Smooth muscle cell (in vitro differentiated cells): ENCODE results near the gene IFNA8. TPM values are rescaled to one million over a fixed set of nuclear protein-coding genes. Genes with fewer than 3 reads are reported as not detected.
A peak's percentile ranks its signal among the peaks of the same experiment; 100 is the strongest.

Experiments used
- DNase-seq: peaks from one replicate; lab custom pipeline; 2025; ENCODE audit not compliant: unreplicated experiment; lab: John Stamatoyannopoulos, UW
- H2AFZ ChIP-seq: fragments of 200-600 bp; sonication (generic); 2 replicates; pipeline ENCODE4 v1.6.0; 2016; ENCODE audit warnings: antibody characterized with exemption, low read depth, mild to moderate bottlenecking
- H3F3A ChIP-seq: fragments of 200-600 bp; sonication (generic); 2 replicates; pipeline ENCODE4 v1.6.0; 2017; ENCODE audit warnings: antibody characterized with exemption, low read depth
- H3K27ac ChIP-seq: fragments of 200-600 bp; sonication (generic); 2 replicates; pipeline ENCODE4 v1.5.1; 2016; ENCODE audit warnings: low read depth, mild to moderate bottlenecking
- H3K27me3 ChIP-seq: fragments of 200-600 bp; sonication (generic); 2 replicates; pipeline ENCODE4 v1.6.1; 2016; ENCODE audit warnings: low read depth, mild to moderate bottlenecking
- H3K36me3 ChIP-seq: fragments of 200-600 bp; sonication (generic); 2 replicates; pipeline ENCODE4 v1.5.1; 2016; ENCODE audit warnings: low read depth
- H3K4me1 ChIP-seq: fragments of 200-600 bp; sonication (generic); 2 replicates; pipeline ENCODE4 v1.5.1; 2016; ENCODE audit warnings: low read depth
- H3K4me2 ChIP-seq: fragments of 200-600 bp; sonication (generic); 2 replicates; pipeline ENCODE4 v1.6.0; 2016; ENCODE audit warnings: mild to moderate bottlenecking
- H3K4me3 ChIP-seq: fragments of 200-600 bp; sonication (generic); 2 replicates; pipeline ENCODE4 v1.5.1; 2016; ENCODE audit warnings: mild to moderate bottlenecking
- H3K79me2 ChIP-seq: fragments of 200-600 bp; sonication (generic); 2 replicates; pipeline ENCODE4 v1.6.0; 2016; ENCODE audit warnings: low read depth, mild to moderate bottlenecking
- H3K9ac ChIP-seq: fragments of 200-600 bp; sonication (generic); 2 replicates; pipeline ENCODE4 v1.6.0; 2016; ENCODE audit warnings: low read depth
- H3K9me3 ChIP-seq: fragments of 200-600 bp; sonication (generic); replicated peaks from 2 replicates; pipeline ENCODE4 v1.5.1; 2016; ENCODE audit warnings: low read depth
- H4K20me1 ChIP-seq: fragments of 200-600 bp; sonication (generic); 2 replicates; pipeline ENCODE4 v1.6.0; 2016; ENCODE audit warnings: low read depth
- CTCF ChIP-seq: fragments of 200-600 bp; sonication (generic); IDR thresholded peaks from 2 replicates; pipeline ENCODE4 v1.5.1; 2017; ENCODE audit warnings: borderline replicate concordance, mild to moderate bottlenecking, antibody characterized with exemption; ENCODE audit not compliant: insufficient read depth, poor library complexity, severe bottlenecking
- WGBS: methylation state at CpG from one replicate; pipeline ENCODE4 v1.1.7; 2016; ENCODE audit warnings: low lambda C conversion rate; 5-methylcytosine and 5-hydroxymethylcytosine counted together
- polyA plus RNA-seq: library from polyadenylated mRNA; unstranded; fragments of >200 nt; fragmentation: Nextera tagmentation; extraction: Ambion mirVana; gene quantifications from 2 replicates; pipeline ENCODE4 v1.2.1, GENCODE V29; 2016
- total RNA-seq: library from RNA; depleted of rRNA; stranded (reverse); fragments of >200 nt; gene quantifications from 2 replicates; pipeline ENCODE4 v1.2.3, GENCODE V29; 2014

Gene IFNA8
- total and polyA plus RNA-seq, 2 experiments from 2014 or later, result not detected

GRCh38 chr9:21392270-21392669 is 16.6 kb upstream of the IFNA8 start:
- no peak overlapping the region for H3K4me2 ChIP-seq
- TF ChIP-seq CTCF, result peak; percentile 24
- H4K20me1 ChIP-seq, result no peaks in the 10 kb centered on the region
- no peaks in the 10 kb centered on the region for H3F3A ChIP-seq
- H3K79me2 ChIP-seq, result no peaks in the 10 kb centered on the region
- WGBS, result 85% methylated on average over 6 of the region's 6 CpGs
- peaks cover 18% of the 10 kb centered on the region for H3K27me3 ChIP-seq
- no peak overlapping the region for H3K9ac ChIP-seq
- H3K4me3 ChIP-seq, result no peak overlapping the region
- no peak for DNase-seq
- no peaks in the 10 kb centered on the region for H3K4me1 ChIP-seq
- H3K9me3 ChIP-seq, result no peaks in the 10 kb centered on the region
- no peak overlapping the region for H3K27ac ChIP-seq
- no peak overlapping the region for H2AFZ ChIP-seq
- no peaks in the 10 kb centered on the region for H3K36me3 ChIP-seq

- no peaks in the 10 kb centered on the region for H3K9me3 ChIP-seq
- no peaks in the 10 kb centered on the region for H3K79me2 ChIP-seq
- H2AFZ ChIP-seq, result peak overlapping the region; percentile 85
- no peaks in the 10 kb centered on the region for H4K20me1 ChIP-seq
- TF ChIP-seq CTCF, result peak; percentile 89
- peak overlapping the region; percentile 92 for H3K4me2 ChIP-seq
- H3K4me3 ChIP-seq, result peak overlapping the region; percentile 84
- H3K27me3 ChIP-seq, result peaks cover 18% of the 10 kb centered on the region
- no peaks in the 10 kb centered on the region for H3F3A ChIP-seq
- H3K4me1 ChIP-seq, result no peaks in the 10 kb centered on the region
- H3K36me3 ChIP-seq, result no peaks in the 10 kb centered on the region
- H3K9ac ChIP-seq, result peak overlapping the region; percentile 51
- H3K27ac ChIP-seq, result no peak overlapping the region
- DNase-seq, result peak; percentile 8
- 9% methylated on average over 40 of the region's 40 CpGs for WGBS
Measured at GRCh38 chr9:21395778-21396717, 12.9 kb upstream of the IFNA8 start.

- Histone ChIP-seq H3K9ac (no peak overlapping the region), H3K4me1 (no peaks in the 10 kb centered on the region), H3K27ac (no peak overlapping the region), H3K4me3 (no peak overlapping the region), H3K9me3 (no peaks in the 10 kb centered on the region), H4K20me1 (no peaks in the 10 kb centered on the region), H3K4me2 (no peak overlapping the region), H2AFZ (no peak overlapping the region), H3K27me3 (peaks cover 25% of the 10 kb centered on the region), H3F3A (no peaks in the 10 kb centered on the region), H3K36me3 (no peaks in the 10 kb centered on the region), H3K79me2 (no peaks in the 10 kb centered on the region)
- no peak for DNase-seq
- WGBS, result 91% methylated on average over 5 of the region's 5 CpGs
- TF ChIP-seq CTCF, result no peak
Measured at GRCh38 chr9:21398955-21399489, 9.9 kb upstream of the IFNA8 start.

DNA sequence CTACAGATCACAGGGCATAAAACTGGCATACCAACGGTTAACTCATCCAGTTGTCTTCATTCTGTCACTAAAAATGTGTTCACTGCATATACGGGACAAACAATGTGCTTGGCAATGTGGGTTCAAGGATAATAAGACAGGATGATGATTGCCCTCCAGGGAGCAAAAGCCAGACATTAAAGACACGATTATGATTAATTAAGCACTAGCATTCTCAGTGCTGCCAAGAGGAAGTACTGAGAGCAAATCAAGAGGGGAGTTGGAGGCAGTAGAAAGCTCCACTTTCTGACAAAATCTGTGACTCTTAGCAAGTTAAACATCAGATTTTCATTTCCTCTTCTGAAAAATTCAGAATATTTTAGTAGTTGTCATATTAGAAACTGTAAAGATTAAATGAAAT is 9.0 kb upstream of the IFNA8 start:
- no peaks in the 10 kb centered on the region for H3K9me3 ChIP-seq
- WGBS, result 85% methylated on average over 3 of the region's 3 CpGs
- H3K4me1 ChIP-seq, result no peaks in the 10 kb centered on the region
- H4K20me1 ChIP-seq, result no peaks in the 10 kb centered on the region
- no peak for DNase-seq
- no peaks in the 10 kb centered on the region for H3K79me2 ChIP-seq
- H3K4me3 ChIP-seq, result no peak overlapping the region
- no peak overlapping the region for H3K4me2 ChIP-seq
- H3F3A ChIP-seq, result no peaks in the 10 kb centered on the region
- no peak for TF ChIP-seq CTCF
- no peak overlapping the region for H3K27ac ChIP-seq
- H3K36me3 ChIP-seq, result no peaks in the 10 kb centered on the region
- H3K27me3 ChIP-seq, result peaks cover 23% of the 10 kb centered on the region
- no peak overlapping the region for H3K9ac ChIP-seq
- no peak overlapping the region for H2AFZ ChIP-seq
